ENCODE data around the gene SBF2. TPM values are rescaled to one million over a fixed set of nuclear protein-coding genes. Genes with fewer than 3 reads are reported as not detected.

SBF2 gene
- total and polyA plus RNA-seq, 2 of the 13 experiments (the other 11 are each of a cell fraction or from before 2014, with no cell fraction given) = 24.0 to 45.8 TPM

DNA sequence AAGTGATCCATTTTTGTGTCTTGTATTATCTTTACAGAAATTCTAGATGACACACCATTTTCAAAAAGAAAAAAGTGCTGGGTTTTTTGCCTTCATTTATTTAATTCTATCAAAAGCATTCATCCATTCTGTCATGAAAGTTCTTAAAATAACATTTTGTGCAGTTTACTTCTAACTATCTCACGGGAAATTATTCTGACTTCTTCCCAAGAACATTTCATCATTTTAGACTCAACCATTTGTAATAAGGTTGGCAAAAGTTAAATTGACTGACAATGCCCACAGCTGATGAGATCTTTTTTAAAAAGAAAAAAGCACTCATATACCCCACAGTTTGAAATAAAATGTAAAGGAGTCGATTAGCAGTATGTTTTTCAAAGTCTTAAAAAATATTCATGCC, 68.5 kb downstream of the SBF2 start:
- TF ChIP-seq ZNF207 (IDR thresholded peaks at IDR 0.05; ENCODE audit: borderline replicate concordance) (no peak), RFX1 (IDR thresholded peaks at IDR 0.05) (no peak), ZNF34 (CRISPR knock-in tag; IDR thresholded peaks at IDR 0.05; ENCODE audit: borderline replicate concordance) (no peak), DR1 (CRISPR knock-in tag; IDR thresholded peaks at IDR 0.05) (no peak), ISL2 (CRISPR knock-in tag; IDR thresholded peaks at IDR 0.05) (no peak), MED8 (CRISPR knock-in tag; IDR thresholded peaks at IDR 0.05; ENCODE audit: insufficient replicate concordance) (no peak), AGO1 (IDR thresholded peaks at IDR 0.05; ENCODE audit: low read depth, low read length, poor library complexity, severe bottlenecking) (no peak), MAF1 (CRISPR knock-in tag; IDR thresholded peaks at IDR 0.05; ENCODE audit: borderline replicate concordance) (no peak), KAT8 (CRISPR knock-in tag; IDR thresholded peaks at IDR 0.05) (no peak), NR1H2 (CRISPR knock-in tag; IDR thresholded peaks at IDR 0.05; ENCODE audit: borderline replicate concordance, low read depth) (no peak), ZNF543 (CRISPR knock-in tag; IDR thresholded peaks at IDR 0.05) (no peak), TAF1 (CRISPR knock-in tag; IDR thresholded peaks at IDR 0.05) (no peak), GABPB1 (CRISPR knock-in tag; IDR thresholded peaks at IDR 0.05) (no peak), LBX2 (CRISPR knock-in tag; IDR thresholded peaks at IDR 0.05; ENCODE audit: borderline replicate concordance) (no peak), ATAD3A (CRISPR knock-in tag; IDR thresholded peaks at IDR 0.05) (no peak), ZFP36L2 (CRISPR knock-in tag; IDR thresholded peaks at IDR 0.05) (no peak)
- TF ChIP-seq, protein P1, sequence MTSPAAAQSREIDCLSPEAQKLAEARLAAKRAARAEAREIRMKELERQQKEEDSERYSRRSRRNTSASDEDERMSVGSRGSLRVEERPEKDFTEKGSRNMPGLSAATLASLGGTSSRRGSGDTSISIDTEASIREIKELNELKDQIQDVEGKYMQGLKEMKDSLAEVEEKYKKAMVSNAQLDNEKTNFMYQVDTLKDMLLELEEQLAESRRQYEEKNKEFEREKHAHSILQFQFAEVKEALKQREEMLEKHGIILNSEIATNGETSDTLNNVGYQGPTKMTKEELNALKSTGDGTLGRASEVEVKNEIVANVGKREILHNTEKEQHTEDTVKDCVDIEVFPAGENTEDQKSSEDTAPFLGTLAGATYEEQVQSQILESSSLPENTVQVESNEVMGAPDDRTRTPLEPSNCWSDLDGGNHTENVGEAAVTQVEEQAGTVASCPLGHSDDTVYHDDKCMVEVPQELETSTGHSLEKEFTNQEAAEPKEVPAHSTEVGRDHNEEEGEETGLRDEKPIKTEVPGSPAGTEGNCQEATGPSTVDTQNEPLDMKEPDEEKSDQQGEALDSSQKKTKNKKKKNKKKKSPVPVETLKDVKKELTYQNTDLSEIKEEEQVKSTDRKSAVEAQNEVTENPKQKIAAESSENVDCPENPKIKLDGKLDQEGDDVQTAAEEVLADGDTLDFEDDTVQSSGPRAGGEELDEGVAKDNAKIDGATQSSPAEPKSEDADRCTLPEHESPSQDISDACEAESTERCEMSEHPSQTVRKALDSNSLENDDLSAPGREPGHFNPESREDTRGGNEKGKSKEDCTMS (CRISPR knock-in tag; conservative IDR thresholded peaks at IDR 0.05) = no peak
- in situ Hi-C loops (cut with HindIII; ENCODE audit: extremely low pct_ligation_motif_present, low pct_unique_long_range_greater_than_20kb) = no loop called here
- Histone ChIP-seq H3K27me3 (ENCODE audit: control insufficient read depth in 1 of 2, insufficient read depth in 2 of 2, low read length in 2 of 2) (no peaks in the 10 kb centered on the region), H3K79me2 (ENCODE audit: insufficient read depth, low read length) (peaks cover 4% of the 10 kb centered on the region), H3K27ac (ENCODE audit: extremely low read length, insufficient read depth, low read length) (no peak overlapping the region), H3K9me3 (ENCODE audit: low read length) (no peaks in the 10 kb centered on the region), H2AFZ (ENCODE audit: low read length) (no peak overlapping the region), H3K9ac (ENCODE audit: insufficient read depth, low read depth, low read length) (no peak overlapping the region), H3K4me3 (replicated peaks in 1 of 3; ENCODE audit: insufficient read depth in 1 of 3, low read depth in 2 of 3, low read length in 3 of 3) (no peak overlapping the region), H4K20me1 (ENCODE audit: insufficient read depth, low read length) (peaks cover 4% of the 10 kb centered on the region; the same call in 1 of the 2 replicates), H3K36me3 (replicated peaks in 1 of 2; ENCODE audit: control insufficient read depth in 1 of 2, insufficient read depth in 2 of 2, low read length in 2 of 2) (no peaks in the 10 kb centered on the region; a peak in 1 of 5 replicates), H3K4me1 (ENCODE audit: insufficient read depth, low read length) (no peaks in the 10 kb centered on the region), H3K4me2 (ENCODE audit: low read depth, low read length) (no peak overlapping the region)
- intact Hi-C loops (cut with micrococcal nuclease; ENCODE audit: unreplicated experiment) = no loop called here
- WGBS (ENCODE audit: low lambda C conversion rate) = 71% methylated on average over 2 of the region's 2 CpGs
- no TSS peak for BruUV-seq (replicated peaks)
- FAIRE-seq (no peak), ATAC-seq (no peak), DNase-seq (ENCODE audit: low spot score) (no peak)
- ChIA-PET CTCF (ENCODE audit: low intra/inter-chr PET ratio, low total read pairs) (no interaction called here), POLR2A (no interaction called here)
